A673 (cell line): ENCODE results near the gene S100Z. TPM values are rescaled to one million over a fixed set of nuclear protein-coding genes. Genes with fewer than 3 reads are reported as not detected.

ENCODE experiments used
- BruUV-seq: library from RNA; stranded (reverse); fragments of 400-500 nt; replicated peaks from 2 replicates; lab custom pipeline; 2021; lab: Mats Ljungman, UMichigan
- CTCF ChIA-PET: fragments of 300-600 bp; sonication (Branson Sonifier 250); formaldehyde crosslinking; loops from one replicate; lab custom pipeline; 2022; ENCODE audit warnings: antibody characterized with exemption; lab: Charles Lee
- POLR2A ChIA-PET: fragments of 300-600 bp; sonication (Branson Sonifier 250); formaldehyde crosslinking; loops from one replicate; lab custom pipeline; 2022; ENCODE audit warnings: antibody characterized with exemption; ENCODE audit not compliant: low non-redundant PET; lab: Charles Lee
- DNase-seq: peaks from one replicate; pipeline ENCODE4 v3.0.0-alpha.2; 2015; ENCODE audit warnings: low spot score
- H3K27ac ChIP-seq: fragments of 200-600 bp; sonication (generic); 2 replicates; pipeline ENCODE4 v1.5.1; 2016; ENCODE audit warnings: mixed run types, low read depth, mild to moderate bottlenecking, mixed read lengths, antibody characterized with exemption, low read length; ENCODE audit not compliant: poor library complexity, severe bottlenecking
- H3K27me3 ChIP-seq: fragments of 200-600 bp; sonication (generic); replicated peaks from 2 replicates; pipeline ENCODE4 v1.6.1; 2017; ENCODE audit warnings: mixed run types, low read depth, mild to moderate bottlenecking, mixed read lengths, antibody characterized with exemption, low read length; ENCODE audit not compliant: insufficient read depth, poor library complexity
- H3K36me3 ChIP-seq: fragments of 200-600 bp; sonication (generic); 2 replicates; pipeline ENCODE4 v1.6.1; 2016; ENCODE audit warnings: mixed run types, mild to moderate bottlenecking, mixed read lengths, antibody characterized with exemption, low read length; ENCODE audit not compliant: insufficient read depth, poor library complexity, severe bottlenecking
- H3K4me1 ChIP-seq: fragments of 200-600 bp; sonication (generic); 2 replicates; pipeline ENCODE4 v1.6.1; 2017; ENCODE audit warnings: mixed run types, mild to moderate bottlenecking, mixed read lengths, antibody characterized with exemption, low read length; ENCODE audit not compliant: insufficient read depth, poor library complexity, severe bottlenecking
- H3K4me3 ChIP-seq: fragments of 200-600 bp; sonication (generic); 2 replicates; pipeline ENCODE4 v1.5.1; 2016; ENCODE audit warnings: low read depth, mixed run types, mild to moderate bottlenecking, mixed read lengths, low read length; ENCODE audit not compliant: poor library complexity, severe bottlenecking
- H3K9me3 ChIP-seq: fragments of 200-600 bp; sonication (generic); 2 replicates; pipeline ENCODE4 v1.6.1; 2016; ENCODE audit warnings: mixed run types, low read depth, mild to moderate bottlenecking, mixed read lengths, antibody characterized with exemption, low read length; ENCODE audit not compliant: poor library complexity, severe bottlenecking
- EZH2 ChIP-seq: fragments of 200-600 bp; sonication (generic); IDR thresholded peaks from 2 replicates; pipeline ENCODE4 v1.6.1; 2017; ENCODE audit warnings: borderline replicate concordance, low read depth, mild to moderate bottlenecking, mixed read lengths, antibody characterized with exemption, low read length; ENCODE audit not compliant: poor library complexity, severe bottlenecking
- intact Hi-C: fragments of 100-400 bp; cut with micrococcal nuclease; formaldehyde crosslinking; loops from one replicate; pipeline ENCODE4 v1.10.0; 2022; ENCODE audit not compliant: unreplicated experiment
- total RNA-seq: library from RNA; stranded (reverse); gene quantifications from 2 replicates; pipeline ENCODE4 v1.2.3, GENCODE V29; 2021
- TF ChIP-seq, protein P1 (sequence below): fragments of 300-800, 200-600 bp; sonication (generic); conservative IDR thresholded peaks from 2 replicates; pipeline ENCODE4 v1.5.1; 2017; ENCODE audit warnings: low read depth, mild to moderate bottlenecking, antibody characterized with exemption, low read length, moderate library complexity, mixed read lengths

Gene S100Z
- total RNA-seq, 1 experiment from 2014 or later: not detected

DNA sequence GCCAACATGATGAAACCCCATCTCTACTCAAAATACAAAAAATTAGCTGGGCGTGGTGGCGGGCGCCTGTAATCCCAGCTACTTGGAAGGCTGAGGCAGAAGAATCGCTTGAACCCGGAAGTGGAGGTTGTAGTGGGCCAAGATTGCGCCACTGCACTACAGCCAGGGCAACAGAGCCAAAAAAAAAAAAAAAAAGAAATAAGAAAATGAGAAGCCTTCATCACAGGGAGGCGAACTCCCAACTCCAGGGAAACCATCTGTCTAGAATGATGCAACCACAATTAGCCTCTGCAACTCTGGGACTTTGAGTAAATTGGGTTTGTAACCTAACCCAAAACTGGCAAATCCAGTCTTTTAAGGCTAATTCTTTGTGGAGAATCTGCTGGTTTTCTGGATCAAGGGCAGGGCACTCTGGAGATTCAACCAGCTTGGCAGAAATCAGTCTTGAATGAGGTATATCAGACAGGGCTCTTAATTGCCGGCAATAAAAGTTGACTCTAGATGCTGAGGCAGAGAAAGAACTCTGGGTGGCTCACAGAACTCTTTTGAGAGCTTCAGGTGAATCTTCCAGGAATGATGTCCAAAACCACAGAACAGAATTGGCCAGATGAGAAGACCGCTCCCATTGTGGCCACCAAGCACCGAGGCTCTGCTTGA, 9.9 kb downstream of the S100Z start:
- no peak for DNase-seq
- Histone ChIP-seq H3K4me3 (no peak overlapping the region), H3K4me1 (no peaks in the 10 kb centered on the region), H3K27ac (no peak overlapping the region), H3K27me3 (no peaks in the 10 kb centered on the region), H3K36me3 (no peaks in the 10 kb centered on the region), H3K9me3 (no peaks in the 10 kb centered on the region)
- intact Hi-C loops: loop anchor here (10.0 kb wide), 1 partner anchor 285 kb away; no protein-coding TSS in a partner anchor
- no TSS peak for BruUV-seq
- ChIA-PET CTCF (no interaction called here), POLR2A (no interaction called here)
- TF ChIP-seq, protein P1, sequence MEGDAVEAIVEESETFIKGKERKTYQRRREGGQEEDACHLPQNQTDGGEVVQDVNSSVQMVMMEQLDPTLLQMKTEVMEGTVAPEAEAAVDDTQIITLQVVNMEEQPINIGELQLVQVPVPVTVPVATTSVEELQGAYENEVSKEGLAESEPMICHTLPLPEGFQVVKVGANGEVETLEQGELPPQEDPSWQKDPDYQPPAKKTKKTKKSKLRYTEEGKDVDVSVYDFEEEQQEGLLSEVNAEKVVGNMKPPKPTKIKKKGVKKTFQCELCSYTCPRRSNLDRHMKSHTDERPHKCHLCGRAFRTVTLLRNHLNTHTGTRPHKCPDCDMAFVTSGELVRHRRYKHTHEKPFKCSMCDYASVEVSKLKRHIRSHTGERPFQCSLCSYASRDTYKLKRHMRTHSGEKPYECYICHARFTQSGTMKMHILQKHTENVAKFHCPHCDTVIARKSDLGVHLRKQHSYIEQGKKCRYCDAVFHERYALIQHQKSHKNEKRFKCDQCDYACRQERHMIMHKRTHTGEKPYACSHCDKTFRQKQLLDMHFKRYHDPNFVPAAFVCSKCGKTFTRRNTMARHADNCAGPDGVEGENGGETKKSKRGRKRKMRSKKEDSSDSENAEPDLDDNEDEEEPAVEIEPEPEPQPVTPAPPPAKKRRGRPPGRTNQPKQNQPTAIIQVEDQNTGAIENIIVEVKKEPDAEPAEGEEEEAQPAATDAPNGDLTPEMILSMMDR: no peak
- no peak for TF ChIP-seq EZH2

- intact Hi-C loops: loop anchor here (10.0 kb wide), 1 partner anchor 283 kb away; no protein-coding TSS in a partner anchor
- POLR2A ChIA-PET: no interaction called here
- Histone ChIP-seq H3K27ac (no peak overlapping the region), H3K9me3 (no peaks in the 10 kb centered on the region), H3K4me3 (no peak overlapping the region), H3K27me3 (no peaks in the 10 kb centered on the region), H3K36me3 (no peaks in the 10 kb centered on the region), H3K4me1 (no peaks in the 10 kb centered on the region)
- TF ChIP-seq, protein P1: no peak
- TF ChIP-seq EZH2: no peak
- BruUV-seq: no TSS peak
- DNase-seq: no peak
- CTCF ChIA-PET: no interaction called here
Measured at GRCh38 chr5:76861612-76862011, 11.8 kb downstream of the S100Z start.

DNA sequence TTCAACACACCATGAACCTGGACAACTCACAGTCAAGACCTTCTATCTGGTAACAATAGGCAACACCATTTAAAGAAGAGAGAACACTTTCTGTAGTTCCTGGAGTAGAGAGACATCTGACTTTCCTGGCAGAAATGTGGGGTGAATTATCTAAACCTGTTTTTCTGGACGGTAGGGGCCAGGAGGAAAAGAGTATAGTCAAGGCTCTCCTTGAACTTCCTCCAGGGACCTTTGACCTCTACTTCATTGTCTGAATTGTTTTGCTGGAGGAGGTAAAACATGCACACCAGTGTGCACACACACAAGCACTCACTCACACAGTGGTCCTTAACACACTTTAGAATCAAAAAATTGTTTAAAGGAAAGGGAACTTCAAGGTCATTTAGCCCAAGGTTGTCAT, 13.2 kb downstream of the S100Z start:
- ChIA-PET POLR2A (no interaction called here), CTCF (no interaction called here)
- intact Hi-C loops: loop anchor here (10.0 kb wide), 1 partner anchor 282 kb away; no protein-coding TSS in a partner anchor
- Histone ChIP-seq H3K27me3 (no peaks in the 10 kb centered on the region), H3K9me3 (no peaks in the 10 kb centered on the region), H3K36me3 (no peaks in the 10 kb centered on the region), H3K4me1 (no peaks in the 10 kb centered on the region), H3K4me3 (no peak overlapping the region), H3K27ac (no peak overlapping the region)
- DNase-seq: no peak
- no TSS peak for BruUV-seq
- TF ChIP-seq EZH2: no peak
- TF ChIP-seq, protein P1: no peak
